K562 (cell line): ENCODE data around the gene GTPBP1. TPM values are rescaled to one million over a fixed set of nuclear protein-coding genes. Genes with fewer than 3 reads are reported as not detected.

Experiments used
- ATAC-seq: fragments of 200-7000 bp; cut with Tn5 transposase; 3 replicates; pipeline ENCODE4 v1.9.1; 2020; ENCODE audit warnings: moderate library complexity
- BruUV-seq: library from RNA; stranded (reverse); fragments of 400-500 nt; replicated peaks from 2 replicates; lab custom pipeline; 2021; lab: Mats Ljungman, UMichigan
- CTCF ChIA-PET: fragments of 300-600 bp; formaldehyde crosslinking; extraction: SDS; loops from one replicate; lab custom pipeline; 2021; ENCODE audit warnings: low intra/inter-chr PET ratio; lab: Yijun Ruan, JAX
- POLR2A ChIA-PET: fragments of 300-600, 350-650 bp; sonication (Branson Sonifier 250); formaldehyde crosslinking; extraction: SDS; loops from one replicate; lab custom pipeline; 2021; ENCODE audit warnings: antibody characterized with exemption, inconsistent platforms; lab: Yijun Ruan, JAX
- DNase-seq, 4 experiments: peaks; one replicate each; pipeline versions ENCODE4 v3.0.0 to v3.0.0-alpha.2; 2011 to 2018; ENCODE audit warnings: low spot score in 3 of 4, mixed read lengths in 3 of 4; ENCODE audit errors: extremely low read depth in 1 of 4
- FAIRE-seq: peaks from 2 replicates; lab custom pipeline; 2011; peaks lifted over from hg19 to GRCh38; lab: Jason Lieb, UNC
- H2AFZ ChIP-seq: 2 replicates; pipeline ENCODE4 v1.6.0; 2011; ENCODE audit warnings: low read depth, low read length, control low read depth, inconsistent platforms
- H3K27ac ChIP-seq: fragments of 200-600 bp; 3 replicates; pipeline ENCODE4 v1.8.0; 2011; ENCODE audit warnings: low read depth, mild to moderate bottlenecking, control low read depth, inconsistent platforms, low read length, moderate library complexity, mixed read lengths; ENCODE audit errors: extremely low read depth
- H3K27me3 ChIP-seq, 2 experiments: fragments of 300-600 bp in 1 of 2; 2 replicates in 1 of 2; 3 replicates in 1 of 2; pipeline versions ENCODE4 v1.6.0 to v1.8.0; 2011; ENCODE audit warnings: inconsistent platforms in 2 of 2, low read length in 2 of 2, mild to moderate bottlenecking in 1 of 2, mixed read lengths in 1 of 2, moderate library complexity in 1 of 2; ENCODE audit not compliant: control insufficient read depth in 2 of 2, insufficient read depth in 2 of 2
- H3K36me3 ChIP-seq: fragments of 300-600 bp; 3 replicates; pipeline ENCODE4 v1.8.0; 2011; ENCODE audit warnings: mild to moderate bottlenecking, low read length, inconsistent platforms; ENCODE audit not compliant: control insufficient read depth, insufficient read depth
- H3K4me1 ChIP-seq, 2 experiments: fragments of 200-600 bp in 1 of 2; replicated peaks in 1 of 2; 2 replicates in 1 of 2; 3 replicates in 1 of 2; pipeline versions ENCODE4 v1.5.1 to v1.8.0; 2011; ENCODE audit warnings: inconsistent platforms in 2 of 2, low read length in 2 of 2, mild to moderate bottlenecking in 1 of 2, mixed read lengths in 1 of 2, moderate library complexity in 1 of 2; ENCODE audit not compliant: control insufficient read depth in 2 of 2, insufficient read depth in 2 of 2
- H3K4me2 ChIP-seq: 2 replicates; pipeline ENCODE4 v1.6.1; 2011; ENCODE audit warnings: low read length, control low read depth, inconsistent platforms, mixed read lengths; ENCODE audit not compliant: insufficient read depth
- H3K4me3 ChIP-seq: fragments of 200-600 bp; sonication (generic), shearing (Covaris generic); 2 replicates; pipeline ENCODE4 v1.5.1; 2016; ENCODE audit warnings: control low read depth, inconsistent platforms
- H3K79me2 ChIP-seq: fragments of 200-600 bp; 3 replicates; pipeline ENCODE4 v1.8.0; 2011; ENCODE audit warnings: low read length, inconsistent platforms; ENCODE audit not compliant: control insufficient read depth, insufficient read depth
- H3K9ac ChIP-seq, 2 experiments: 2 replicates each; pipeline versions ENCODE4 v1.6.0 to v1.6.1; 2011; ENCODE audit warnings: low read depth in 2 of 2, low read length in 2 of 2, control low read depth in 1 of 2, inconsistent platforms in 1 of 2, mild to moderate bottlenecking in 1 of 2, mixed read lengths in 1 of 2; ENCODE audit not compliant: insufficient read depth in 1 of 2
- H3K9me1 ChIP-seq: one replicate; pipeline ENCODE4 v1.6.0; 2011; ENCODE audit warnings: inconsistent platforms, mild to moderate bottlenecking, low read length, moderate library complexity; ENCODE audit not compliant: control insufficient read depth, insufficient read depth
- H3K9me3 ChIP-seq: replicated peaks from 2 replicates; pipeline ENCODE4 v1.5.1; 2011; ENCODE audit warnings: low read depth, low read length, inconsistent platforms; ENCODE audit not compliant: control insufficient read depth, insufficient read depth
- H4K20me1 ChIP-seq: replicated peaks from 2 replicates; pipeline ENCODE4 v1.6.1; 2011; ENCODE audit warnings: low read length, inconsistent platforms, mixed read lengths; ENCODE audit not compliant: control insufficient read depth, insufficient read depth
- BRD9 ChIP-seq: fragments of 450-650 bp; IDR thresholded peaks from 2 replicates; pipeline ENCODE4 v1.6.1; 2018; ENCODE audit warnings: low read depth; ENCODE audit not compliant: partially characterized antibody
- DPF2 ChIP-seq: fragments of 450-650 bp; IDR thresholded peaks from 2 replicates; pipeline ENCODE4 v1.6.1; 2016
- JUND ChIP-seq, 2 experiments: IDR thresholded peaks; 2 replicates in 1 of 2; 3 replicates in 1 of 2; pipeline ENCODE4 v1.6.1; 2011; ENCODE audit warnings: borderline replicate concordance in 2 of 2, low read depth in 2 of 2, low read length in 2 of 2, improper control_type of control experiment in 1 of 2, missing biosample characterization in 1 of 2, missing genetic modification characterization in 1 of 2, missing genetic modification reagents in 1 of 2
- LEF1 ChIP-seq: fragments of 450-650 bp; IDR thresholded peaks from 2 replicates; pipeline ENCODE4 v1.6.1; 2016; ENCODE audit warnings: mild to moderate bottlenecking
- STAG1 ChIP-seq: sonication (generic); formaldehyde crosslinking; IDR thresholded peaks from 2 replicates; pipeline ENCODE4 v1.5.0; 2020; ENCODE audit warnings: missing genetic modification reagents, borderline replicate concordance
- THRAP3 ChIP-seq: fragments of 450-650 bp; IDR thresholded peaks from 2 replicates; pipeline ENCODE4 v1.6.1; 2016; ENCODE audit warnings: mild to moderate bottlenecking, inconsistent platforms, borderline replicate concordance
- WGBS: fragments of 100-300 bp; shearing (Covaris generic); methylation state at CpG from one replicate; pipeline ENCODE4 v1.1.6; 2016; ENCODE audit warnings: low coverage, mixed read lengths; ENCODE audit not compliant: insufficient coverage; ENCODE audit errors: missing lambda C conversion rate; 5-methylcytosine and 5-hydroxymethylcytosine counted together
- in situ Hi-C: fragments of 300-500 bp; cut with MboI; formaldehyde crosslinking; loops from 4 replicates; pipeline ENCODE4 v1.15.0; 2018; ENCODE audit warnings: inconsistent platforms, mixed read lengths
- intact Hi-C: fragments of 100-400 bp; cut with micrococcal nuclease; formaldehyde crosslinking; loops from 2 replicates; pipeline ENCODE4 v1.14.2; 2022
- polyA plus RNA-seq, 8 experiments: library from polyadenylated mRNA; depleted of rRNA in 4 of 8; stranded (reverse) in 5 of 8; unstranded in 3 of 8; fragments of >200 nt; fragmentation: Nextera tagmentation in 2 of 8; fragmentation: Illumina TruSeq in 1 of 8; extraction: Ambion mirVana in 2 of 8; extraction: Trizol in 1 of 8; gene quantifications; 2 replicates each; pipeline versions ENCODE4 v1.2.1 to v1.2.3, GENCODE V29; 2011 to 2014; ENCODE audit warnings: inconsistent platforms in 1 of 8, missing spikeins in 1 of 8
- total RNA-seq, 7 experiments: library from RNA; depleted of rRNA in 6 of 7; stranded (reverse); fragments of >200 nt in 6 of 7; fragmentation: Illumina TruSeq in 2 of 7; extraction: Trizol in 2 of 7; gene quantifications; 2 replicates each; pipeline versions ENCODE4 v1.2.1 to v1.2.3, GENCODE V29; 2011 to 2021; ENCODE audit warnings: low replicate concordance in 1 of 7
- TF ChIP-seq, protein P1 (sequence below): sonication (generic); formaldehyde crosslinking; IDR thresholded peaks from 2 replicates; pipeline ENCODE4 v1.8.1; 2022; ENCODE audit warnings: missing genetic modification reagents
- TF ChIP-seq, protein P2 (sequence below): sonication (generic); formaldehyde crosslinking; IDR thresholded peaks from 2 replicates; pipeline ENCODE4 v1.8.0; 2022; ENCODE audit warnings: missing genetic modification reagents, mild to moderate bottlenecking, moderate library complexity, borderline replicate concordance
- TF ChIP-seq, protein P3 (sequence below): sonication (generic); formaldehyde crosslinking; IDR thresholded peaks from 2 replicates; pipeline ENCODE4 v1.8.1; 2023; ENCODE audit warnings: mild to moderate bottlenecking, missing genetic modification reagents
- TF ChIP-seq, protein P4 (sequence below): fragments of 450-650 bp; IDR thresholded peaks from 2 replicates; pipeline ENCODE4 v1.6.1; 2017; ENCODE audit warnings: mild to moderate bottlenecking, moderate library complexity
- TF ChIP-seq, protein P5 (sequence below): fragments of 450-650 bp; IDR thresholded peaks from 2 replicates; pipeline ENCODE4 v1.7.0; 2016; ENCODE audit warnings: borderline replicate concordance

Gene GTPBP1
- total and polyA plus RNA-seq, 9 of the 15 experiments (the other 6 are each of a cell fraction or from before 2014, with no cell fraction given), result 0.83 to 53.2 (median 23.3) TPM

DNA sequence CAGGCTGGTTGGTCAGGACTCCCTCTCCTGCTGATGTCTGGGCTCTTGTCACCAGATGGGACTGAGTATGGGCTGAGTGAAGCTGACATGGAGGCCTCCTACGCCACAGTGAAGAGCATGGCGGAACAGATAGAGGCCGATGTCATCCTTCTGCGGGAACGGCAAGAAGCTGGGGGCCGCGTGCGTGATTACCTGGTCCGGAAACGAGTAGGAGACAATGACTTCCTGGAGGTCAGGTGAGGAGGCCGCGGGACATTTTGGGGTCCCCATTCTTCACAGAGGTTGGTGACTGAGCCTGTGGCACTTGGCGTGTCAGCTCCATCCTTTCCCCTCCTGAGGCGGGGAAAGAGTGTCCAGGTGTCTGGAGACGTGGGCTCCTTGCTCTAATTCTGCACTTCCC, 10.1 kb downstream of the GTPBP1 start:
- DNase-seq, result no peak
- Histone ChIP-seq H3K27ac (no peak overlapping the region; the same call in 2 of the 3 replicates), H3K4me1 (peaks cover 35 to 50% of the 10 kb centered on the region in 2 experiments; a peak in 4 of 5 replicates), H3K4me3 (no peak overlapping the region), H3K36me3 (peaks cover 59% of the 10 kb centered on the region; the same call in 2 of the 3 replicates), H3K79me2 (peaks cover 58% of the 10 kb centered on the region), H3K4me2 (no peak overlapping the region), H3K9ac (peak overlapping the region in 1 of 2 experiments; percentile 52; a peak in 1 of 4 replicates), H2AFZ (no peak overlapping the region), H4K20me1 (peaks cover 47% of the 10 kb centered on the region), H3K9me1 (peaks cover 3% of the 10 kb centered on the region), H3K9me3 (no peaks in the 10 kb centered on the region), H3K27me3 (no peaks in the 10 kb centered on the region)
- ATAC-seq, result no peak
- no peak for FAIRE-seq
- no peak for TF ChIP-seq STAG1 (CRISPR knock-in tag)
- no peak for TF ChIP-seq LEF1
- no peak for TF ChIP-seq JUND (IDR thresholded peaks at IDR 0.05; ENCODE audit: borderline replicate concordance, low read depth, low read length)
- TF ChIP-seq JUND (tag; IDR thresholded peaks at IDR 0.05; ENCODE audit: borderline replicate concordance, low read depth, low read length), result no peak
- no peak for TF ChIP-seq BRD9
- TF ChIP-seq, protein P1, sequence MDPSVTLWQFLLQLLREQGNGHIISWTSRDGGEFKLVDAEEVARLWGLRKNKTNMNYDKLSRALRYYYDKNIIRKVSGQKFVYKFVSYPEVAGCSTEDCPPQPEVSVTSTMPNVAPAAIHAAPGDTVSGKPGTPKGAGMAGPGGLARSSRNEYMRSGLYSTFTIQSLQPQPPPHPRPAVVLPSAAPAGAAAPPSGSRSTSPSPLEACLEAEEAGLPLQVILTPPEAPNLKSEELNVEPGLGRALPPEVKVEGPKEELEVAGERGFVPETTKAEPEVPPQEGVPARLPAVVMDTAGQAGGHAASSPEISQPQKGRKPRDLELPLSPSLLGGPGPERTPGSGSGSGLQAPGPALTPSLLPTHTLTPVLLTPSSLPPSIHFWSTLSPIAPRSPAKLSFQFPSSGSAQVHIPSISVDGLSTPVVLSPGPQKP (CRISPR knock-in tag), result no peak
- TF ChIP-seq, protein P2, sequence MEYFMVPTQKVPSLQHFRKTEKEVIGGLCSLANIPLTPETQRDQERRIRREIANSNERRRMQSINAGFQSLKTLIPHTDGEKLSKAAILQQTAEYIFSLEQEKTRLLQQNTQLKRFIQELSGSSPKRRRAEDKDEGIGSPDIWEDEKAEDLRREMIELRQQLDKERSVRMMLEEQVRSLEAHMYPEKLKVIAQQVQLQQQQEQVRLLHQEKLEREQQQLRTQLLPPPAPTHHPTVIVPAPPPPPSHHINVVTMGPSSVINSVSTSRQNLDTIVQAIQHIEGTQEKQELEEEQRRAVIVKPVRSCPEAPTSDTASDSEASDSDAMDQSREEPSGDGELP (CRISPR knock-in tag), result no peak
- TF ChIP-seq DPF2, result no peak
- TF ChIP-seq, protein P3, sequence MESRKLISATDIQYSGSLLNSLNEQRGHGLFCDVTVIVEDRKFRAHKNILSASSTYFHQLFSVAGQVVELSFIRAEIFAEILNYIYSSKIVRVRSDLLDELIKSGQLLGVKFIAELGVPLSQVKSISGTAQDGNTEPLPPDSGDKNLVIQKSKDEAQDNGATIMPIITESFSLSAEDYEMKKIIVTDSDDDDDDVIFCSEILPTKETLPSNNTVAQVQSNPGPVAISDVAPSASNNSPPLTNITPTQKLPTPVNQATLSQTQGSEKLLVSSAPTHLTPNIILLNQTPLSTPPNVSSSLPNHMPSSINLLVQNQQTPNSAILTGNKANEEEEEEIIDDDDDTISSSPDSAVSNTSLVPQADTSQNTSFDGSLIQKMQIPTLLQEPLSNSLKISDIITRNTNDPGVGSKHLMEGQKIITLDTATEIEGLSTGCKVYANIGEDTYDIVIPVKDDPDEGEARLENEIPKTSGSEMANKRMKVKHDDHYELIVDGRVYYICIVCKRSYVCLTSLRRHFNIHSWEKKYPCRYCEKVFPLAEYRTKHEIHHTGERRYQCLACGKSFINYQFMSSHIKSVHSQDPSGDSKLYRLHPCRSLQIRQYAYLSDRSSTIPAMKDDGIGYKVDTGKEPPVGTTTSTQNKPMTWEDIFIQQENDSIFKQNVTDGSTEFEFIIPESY (CRISPR knock-in tag), result no peak
- TF ChIP-seq THRAP3, result no peak
- TF ChIP-seq, protein P4, sequence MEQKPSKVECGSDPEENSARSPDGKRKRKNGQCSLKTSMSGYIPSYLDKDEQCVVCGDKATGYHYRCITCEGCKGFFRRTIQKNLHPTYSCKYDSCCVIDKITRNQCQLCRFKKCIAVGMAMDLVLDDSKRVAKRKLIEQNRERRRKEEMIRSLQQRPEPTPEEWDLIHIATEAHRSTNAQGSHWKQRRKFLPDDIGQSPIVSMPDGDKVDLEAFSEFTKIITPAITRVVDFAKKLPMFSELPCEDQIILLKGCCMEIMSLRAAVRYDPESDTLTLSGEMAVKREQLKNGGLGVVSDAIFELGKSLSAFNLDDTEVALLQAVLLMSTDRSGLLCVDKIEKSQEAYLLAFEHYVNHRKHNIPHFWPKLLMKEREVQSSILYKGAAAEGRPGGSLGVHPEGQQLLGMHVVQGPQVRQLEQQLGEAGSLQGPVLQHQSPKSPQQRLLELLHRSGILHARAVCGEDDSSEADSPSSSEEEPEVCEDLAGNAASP, result no peak
- TF ChIP-seq, protein P5, sequence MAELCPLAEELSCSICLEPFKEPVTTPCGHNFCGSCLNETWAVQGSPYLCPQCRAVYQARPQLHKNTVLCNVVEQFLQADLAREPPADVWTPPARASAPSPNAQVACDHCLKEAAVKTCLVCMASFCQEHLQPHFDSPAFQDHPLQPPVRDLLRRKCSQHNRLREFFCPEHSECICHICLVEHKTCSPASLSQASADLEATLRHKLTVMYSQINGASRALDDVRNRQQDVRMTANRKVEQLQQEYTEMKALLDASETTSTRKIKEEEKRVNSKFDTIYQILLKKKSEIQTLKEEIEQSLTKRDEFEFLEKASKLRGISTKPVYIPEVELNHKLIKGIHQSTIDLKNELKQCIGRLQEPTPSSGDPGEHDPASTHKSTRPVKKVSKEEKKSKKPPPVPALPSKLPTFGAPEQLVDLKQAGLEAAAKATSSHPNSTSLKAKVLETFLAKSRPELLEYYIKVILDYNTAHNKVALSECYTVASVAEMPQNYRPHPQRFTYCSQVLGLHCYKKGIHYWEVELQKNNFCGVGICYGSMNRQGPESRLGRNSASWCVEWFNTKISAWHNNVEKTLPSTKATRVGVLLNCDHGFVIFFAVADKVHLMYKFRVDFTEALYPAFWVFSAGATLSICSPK, result no peak
- intact Hi-C loops, result no loop called here
- no TSS peak for BruUV-seq
- in situ Hi-C loops, result no loop called here
- 92% methylated on average over 11 of the region's 15 CpGs for WGBS
- CTCF ChIA-PET, result no interaction called here
- POLR2A ChIA-PET, result interaction anchor here (0.6 to 1.3 kb wide), 4 partner anchors 8 to 31 kb away, joined by 3 to 9 read pairs (median 5); partner anchors contain the start of gene GTPBP1
